Stimulated activated naive CD8-positive, alpha-beta T cell treated with anti-CD3 and anti-CD28 coated beads, Interleukin-15, amount 100 ng/mL, for 72 hours (primary cell): Measurements from ENCODE around the gene ACYP2.
"Not testable (repeated sequence)": the region's sequence is repeated elsewhere in the genome, so short reads cannot be mapped to it uniquely, and the experiment has no call there.

Source experiments
- ATAC-seq: fragments of 150-1000 bp; cut with Tn5 transposase; 2 replicates; pipeline ENCODE4 v1.10.0; 2021; ENCODE audit warnings: mild to moderate bottlenecking, moderate library complexity
- DNase-seq, 2 donors: peaks; one replicate each; pipeline ENCODE4 v3.0.0; 2021 to 2022
- H3K27ac Mint-ChIP-seq, 2 donors: one replicate each; pipeline ENCODE4 v1.8.0; 2022; ENCODE audit warnings: mild to moderate bottlenecking in 2 of 2, mixed read lengths in 2 of 2, moderate library complexity in 2 of 2
- H3K27me3 Mint-ChIP-seq: one replicate; pipeline ENCODE4 v1.8.0; 2022; ENCODE audit warnings: mixed read lengths
- H3K4me1 Mint-ChIP-seq: one replicate; pipeline ENCODE4 v1.8.0; 2022; ENCODE audit warnings: mild to moderate bottlenecking, mixed read lengths
- H3K4me3 Mint-ChIP-seq, 2 donors: one replicate each; pipeline ENCODE4 v1.8.0; 2022; ENCODE audit warnings: mild to moderate bottlenecking in 2 of 2, mixed read lengths in 2 of 2, moderate library complexity in 1 of 2
- H3K9me3 Mint-ChIP-seq, 2 donors: one replicate each; pipeline ENCODE4 v1.8.0; 2022; ENCODE audit warnings: mixed read lengths in 2 of 2

ACYP2 gene

GRCh38 chr2:54289917-54290316 lies 174.5 kb downstream of the ACYP2 start:
- ATAC-seq = no peak
- Mint-ChIP-seq H3K4me3 (no peak overlapping the region), H3K9me3 (peaks cover 0 to 4% of the 10 kb centered on the region in 2 donors), H3K27me3 (no peaks in the 10 kb centered on the region), H3K27ac (no peak overlapping the region), H3K4me1 (no peaks in the 10 kb centered on the region)
- DNase-seq = no peak

GRCh38 chr2:54290356-54291025 lies 175.1 kb downstream of the ACYP2 start:
- H3K9me3 Mint-ChIP-seq = no peaks in the 10 kb centered on the region
- no peaks in the 10 kb centered on the region for H3K27me3 Mint-ChIP-seq
- no peak overlapping the region for H3K4me3 Mint-ChIP-seq
- DNase-seq (no peak), ATAC-seq (no peak)
- H3K27ac Mint-ChIP-seq = no peak overlapping the region
- no peaks in the 10 kb centered on the region for H3K4me1 Mint-ChIP-seq

GRCh38 chr2:54294665-54295064 lies 179.2 kb downstream of the ACYP2 start:
- H3K9me3 Mint-ChIP-seq, H3K27me3 Mint-ChIP-seq, H3K4me1 Mint-ChIP-seq, H3K4me3 Mint-ChIP-seq, DNase-seq, ATAC-seq, H3K27ac Mint-ChIP-seq: not testable (repeated sequence)

GRCh38 chr2:54295911-54296310 lies 180.5 kb downstream of the ACYP2 start:
- Mint-ChIP-seq H3K9me3 (no peaks in the 10 kb centered on the region), H3K27ac (no peak overlapping the region), H3K4me3 (no peak overlapping the region), H3K4me1 (no peaks in the 10 kb centered on the region), H3K27me3 (no peaks in the 10 kb centered on the region)
- ATAC-seq (no peak), DNase-seq (no peak)

- Mint-ChIP-seq H3K4me3 (no peak overlapping the region), H3K4me1 (no peaks in the 10 kb centered on the region), H3K9me3 (no peaks in the 10 kb centered on the region), H3K27me3 (no peaks in the 10 kb centered on the region), H3K27ac (no peak overlapping the region)
- no peak for ATAC-seq
- no peak for DNase-seq
Measured at GRCh38 chr2:54298514-54298913, 183.1 kb downstream of the ACYP2 start.

- Mint-ChIP-seq H3K4me3 (no peak overlapping the region), H3K9me3 (no peaks in the 10 kb centered on the region), H3K4me1 (no peaks in the 10 kb centered on the region), H3K27ac (no peak overlapping the region), H3K27me3 (no peaks in the 10 kb centered on the region)
- DNase-seq (no peak), ATAC-seq (no peak)
Measured at GRCh38 chr2:54303631-54304030, 188.2 kb downstream of the ACYP2 start.

- no peaks in the 10 kb centered on the region for H3K4me1 Mint-ChIP-seq
- H3K27ac Mint-ChIP-seq = no peak overlapping the region
- no peaks in the 10 kb centered on the region for H3K9me3 Mint-ChIP-seq
- H3K27me3 Mint-ChIP-seq = no peaks in the 10 kb centered on the region
- ATAC-seq (no peak), DNase-seq (no peak)
- H3K4me3 Mint-ChIP-seq = no peak overlapping the region
Measured at GRCh38 chr2:54306556-54306955, 191.1 kb downstream of the ACYP2 start.

- H3K4me1 Mint-ChIP-seq = no peaks in the 10 kb centered on the region
- H3K9me3 Mint-ChIP-seq = no peaks in the 10 kb centered on the region
- no peak overlapping the region for H3K4me3 Mint-ChIP-seq
- H3K27ac Mint-ChIP-seq = no peak overlapping the region
- DNase-seq = no peak
- no peaks in the 10 kb centered on the region for H3K27me3 Mint-ChIP-seq
- ATAC-seq = no peak
Measured at GRCh38 chr2:54308186-54308585, 192.8 kb downstream of the ACYP2 start.

GRCh38 chr2:54308782-54309181 lies 193.4 kb downstream of the ACYP2 start:
- no peak for ATAC-seq

GRCh38 chr2:54310311-54310710 lies 194.9 kb downstream of the ACYP2 start:
- no peak for ATAC-seq
- Mint-ChIP-seq H3K4me1 (no peaks in the 10 kb centered on the region), H3K27me3 (no peaks in the 10 kb centered on the region), H3K9me3 (no peaks in the 10 kb centered on the region), H3K4me3 (no peak overlapping the region), H3K27ac (no peak overlapping the region)
- DNase-seq = no peak

More at GRCh38 chr2:54308782-54309181, 193.4 kb downstream of the ACYP2 start:
- Mint-ChIP-seq H3K27me3 (no peaks in the 10 kb centered on the region), H3K4me1 (no peaks in the 10 kb centered on the region), H3K9me3 (no peaks in the 10 kb centered on the region), H3K4me3 (no peak overlapping the region), H3K27ac (no peak overlapping the region)
- DNase-seq = no peak

- Mint-ChIP-seq H3K4me1 (no peaks in the 10 kb centered on the region), H3K27me3 (no peaks in the 10 kb centered on the region), H3K27ac (no peak overlapping the region), H3K9me3 (no peaks in the 10 kb centered on the region), H3K4me3 (no peak overlapping the region)
- no peak for ATAC-seq
- DNase-seq = no peak
Measured at GRCh38 chr2:54310961-54311360, 195.5 kb downstream of the ACYP2 start.

GRCh38 chr2:54313147-54313546 lies 197.7 kb downstream of the ACYP2 start:
- no peaks in the 10 kb centered on the region for H3K4me1 Mint-ChIP-seq
- ATAC-seq (no peak), DNase-seq (no peak)
- H3K4me3 Mint-ChIP-seq = no peak overlapping the region
- no peak overlapping the region for H3K27ac Mint-ChIP-seq
- H3K27me3 Mint-ChIP-seq = no peaks in the 10 kb centered on the region
- H3K9me3 Mint-ChIP-seq = no peaks in the 10 kb centered on the region

- no peak for ATAC-seq
- H3K4me3 Mint-ChIP-seq = no peak overlapping the region
- H3K4me1 Mint-ChIP-seq = no peaks in the 10 kb centered on the region
- no peaks in the 10 kb centered on the region for H3K9me3 Mint-ChIP-seq
- H3K27ac Mint-ChIP-seq = no peak overlapping the region
- no peak for DNase-seq
- no peaks in the 10 kb centered on the region for H3K27me3 Mint-ChIP-seq
Measured at GRCh38 chr2:54317973-54318372, 202.6 kb downstream of the ACYP2 start.

GRCh38 chr2:54318821-54319220 lies 203.4 kb downstream of the ACYP2 start:
- DNase-seq = no peak

GRCh38 chr2:54321047-54321446 lies 205.6 kb downstream of the ACYP2 start:
- no peaks in the 10 kb centered on the region for H3K4me1 Mint-ChIP-seq
- no peak for DNase-seq
- ATAC-seq = no peak
- peaks cover 6 to 20% of the 10 kb centered on the region in 2 donors for H3K9me3 Mint-ChIP-seq
- no peak overlapping the region for H3K27ac Mint-ChIP-seq
- H3K27me3 Mint-ChIP-seq = no peaks in the 10 kb centered on the region
- H3K4me3 Mint-ChIP-seq = no peak overlapping the region

More at GRCh38 chr2:54318821-54319220, 203.4 kb downstream of the ACYP2 start:
- H3K27ac Mint-ChIP-seq = no peak overlapping the region
- H3K4me3 Mint-ChIP-seq = no peak overlapping the region
- no peaks in the 10 kb centered on the region for H3K9me3 Mint-ChIP-seq
- no peak for ATAC-seq
- H3K4me1 Mint-ChIP-seq = no peaks in the 10 kb centered on the region
- no peaks in the 10 kb centered on the region for H3K27me3 Mint-ChIP-seq

GRCh38 chr2:54324517-54324916 lies 209.1 kb downstream of the ACYP2 start:
- peaks cover 6 to 20% of the 10 kb centered on the region in 2 donors for H3K9me3 Mint-ChIP-seq
- H3K27ac Mint-ChIP-seq, H3K4me3 Mint-ChIP-seq, H3K27me3 Mint-ChIP-seq, DNase-seq, H3K4me1 Mint-ChIP-seq, ATAC-seq: not testable (repeated sequence)

- DNase-seq = no peak
- peaks cover 6 to 20% of the 10 kb centered on the region in 2 donors for H3K9me3 Mint-ChIP-seq
- no peak overlapping the region for H3K27ac Mint-ChIP-seq
- H3K4me3 Mint-ChIP-seq = no peak overlapping the region
- ATAC-seq = no peak
- peaks cover 9% of the 10 kb centered on the region for H3K27me3 Mint-ChIP-seq
- peaks cover 1% of the 10 kb centered on the region for H3K4me1 Mint-ChIP-seq
Measured at GRCh38 chr2:54325148-54325547, 209.7 kb downstream of the ACYP2 start.
